Type B pancreatic cell (in vitro differentiated cells): ENCODE data around the gene IGF2BP1. TPM values are rescaled to one million over a fixed set of nuclear protein-coding genes. Genes with fewer than 3 reads are reported as not detected.

ENCODE experiments used
- DNase-seq: peaks from one replicate; pipeline ENCODE4 v3.0.0; 2021; ENCODE audit warnings: mixed read lengths; ENCODE audit not compliant: unreplicated experiment; ENCODE audit errors: extremely low spot score
- H3K27ac Mint-ChIP-seq: 2 replicates; pipeline ENCODE4 v1.8.0; 2021; ENCODE audit warnings: mild to moderate bottlenecking, mixed read lengths
- H3K27me3 Mint-ChIP-seq: 2 replicates; pipeline ENCODE4 v1.8.0; 2021; ENCODE audit warnings: mixed read lengths
- H3K36me3 Mint-ChIP-seq: 2 replicates; pipeline ENCODE4 v1.8.0; 2021; ENCODE audit warnings: mixed read lengths
- H3K4me1 Mint-ChIP-seq: one replicate; pipeline ENCODE4 v1.8.0; 2021; ENCODE audit warnings: mixed read lengths; ENCODE audit not compliant: unreplicated experiment
- H3K4me3 Mint-ChIP-seq: 2 replicates; pipeline ENCODE4 v1.8.0; 2021; ENCODE audit warnings: mild to moderate bottlenecking, mixed read lengths
- H3K9me3 Mint-ChIP-seq: 2 replicates; pipeline ENCODE4 v1.8.0; 2021; ENCODE audit warnings: mixed read lengths
- total RNA-seq: library from RNA; stranded (reverse); gene quantifications from 2 replicates; pipeline ENCODE4 v1.2.1, GENCODE V29; 2021; ENCODE audit warnings: low replicate concordance
- TF ChIP-seq, protein P1 (sequence below): fragments of 200-600 bp; sonication (generic); conservative IDR thresholded peaks from 2 replicates; pipeline ENCODE4 v1.5.0; 2021; ENCODE audit warnings: antibody characterized with exemption, mild to moderate bottlenecking

The IGF2BP1 gene
- total RNA-seq, 1 donor from 2014 or later, result 232 TPM

DNA sequence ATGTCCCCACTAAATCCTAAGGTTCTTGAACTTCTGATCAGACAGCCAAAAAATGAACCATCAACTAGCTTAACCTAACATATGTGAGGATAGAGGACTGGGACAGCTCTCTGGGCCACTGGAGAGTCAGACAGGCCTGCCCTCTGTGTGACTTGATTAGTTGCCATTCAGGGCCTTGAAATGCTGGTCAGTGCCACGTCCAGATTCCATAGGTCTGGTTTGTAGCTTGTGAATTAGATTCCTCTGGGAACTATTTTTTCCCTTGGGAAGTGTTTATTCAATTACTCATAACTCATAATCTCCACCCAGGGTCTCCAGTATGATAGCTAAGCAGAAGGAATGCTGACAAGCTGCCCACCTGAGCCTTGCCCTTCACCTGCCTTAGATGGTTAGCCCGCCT lies 48.2 kb downstream of the IGF2BP1 start:
- H3K27me3 Mint-ChIP-seq, result no peaks in the 10 kb centered on the region
- H3K36me3 Mint-ChIP-seq, result peaks cover 30% of the 10 kb centered on the region
- no peak overlapping the region for H3K4me3 Mint-ChIP-seq
- no peaks in the 10 kb centered on the region for H3K9me3 Mint-ChIP-seq
- DNase-seq, result no peak
- H3K27ac Mint-ChIP-seq, result no peak overlapping the region
- H3K4me1 Mint-ChIP-seq, result no peaks in the 10 kb centered on the region
- TF ChIP-seq, protein P1, sequence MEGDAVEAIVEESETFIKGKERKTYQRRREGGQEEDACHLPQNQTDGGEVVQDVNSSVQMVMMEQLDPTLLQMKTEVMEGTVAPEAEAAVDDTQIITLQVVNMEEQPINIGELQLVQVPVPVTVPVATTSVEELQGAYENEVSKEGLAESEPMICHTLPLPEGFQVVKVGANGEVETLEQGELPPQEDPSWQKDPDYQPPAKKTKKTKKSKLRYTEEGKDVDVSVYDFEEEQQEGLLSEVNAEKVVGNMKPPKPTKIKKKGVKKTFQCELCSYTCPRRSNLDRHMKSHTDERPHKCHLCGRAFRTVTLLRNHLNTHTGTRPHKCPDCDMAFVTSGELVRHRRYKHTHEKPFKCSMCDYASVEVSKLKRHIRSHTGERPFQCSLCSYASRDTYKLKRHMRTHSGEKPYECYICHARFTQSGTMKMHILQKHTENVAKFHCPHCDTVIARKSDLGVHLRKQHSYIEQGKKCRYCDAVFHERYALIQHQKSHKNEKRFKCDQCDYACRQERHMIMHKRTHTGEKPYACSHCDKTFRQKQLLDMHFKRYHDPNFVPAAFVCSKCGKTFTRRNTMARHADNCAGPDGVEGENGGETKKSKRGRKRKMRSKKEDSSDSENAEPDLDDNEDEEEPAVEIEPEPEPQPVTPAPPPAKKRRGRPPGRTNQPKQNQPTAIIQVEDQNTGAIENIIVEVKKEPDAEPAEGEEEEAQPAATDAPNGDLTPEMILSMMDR, result no peak

DNA sequence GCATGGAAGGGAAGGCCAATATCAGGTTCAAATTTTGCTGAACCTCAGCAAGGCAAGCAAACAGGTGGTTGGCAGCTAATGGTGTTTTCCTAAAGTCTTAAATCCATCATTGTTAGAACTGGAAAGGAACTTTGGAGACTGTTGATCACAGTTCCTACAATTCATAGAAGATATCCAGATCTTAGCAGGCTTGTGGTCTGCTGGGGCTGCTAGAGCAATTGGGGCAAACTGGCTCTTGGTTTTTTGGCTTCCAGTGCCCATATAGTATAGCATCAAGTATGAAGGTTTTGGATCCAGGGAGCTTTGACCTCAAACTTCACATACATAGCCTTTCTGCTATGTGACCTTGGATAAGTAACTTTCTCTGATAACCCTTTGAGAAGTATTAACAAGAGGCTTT lies 49.7 kb downstream of the IGF2BP1 start:
- no peak overlapping the region for H3K4me3 Mint-ChIP-seq
- DNase-seq, result no peak
- peaks cover 31% of the 10 kb centered on the region for H3K36me3 Mint-ChIP-seq
- H3K4me1 Mint-ChIP-seq, result no peaks in the 10 kb centered on the region
- no peaks in the 10 kb centered on the region for H3K9me3 Mint-ChIP-seq
- no peak overlapping the region for H3K27ac Mint-ChIP-seq
- no peaks in the 10 kb centered on the region for H3K27me3 Mint-ChIP-seq
- TF ChIP-seq, protein P1, result no peak

DNA sequence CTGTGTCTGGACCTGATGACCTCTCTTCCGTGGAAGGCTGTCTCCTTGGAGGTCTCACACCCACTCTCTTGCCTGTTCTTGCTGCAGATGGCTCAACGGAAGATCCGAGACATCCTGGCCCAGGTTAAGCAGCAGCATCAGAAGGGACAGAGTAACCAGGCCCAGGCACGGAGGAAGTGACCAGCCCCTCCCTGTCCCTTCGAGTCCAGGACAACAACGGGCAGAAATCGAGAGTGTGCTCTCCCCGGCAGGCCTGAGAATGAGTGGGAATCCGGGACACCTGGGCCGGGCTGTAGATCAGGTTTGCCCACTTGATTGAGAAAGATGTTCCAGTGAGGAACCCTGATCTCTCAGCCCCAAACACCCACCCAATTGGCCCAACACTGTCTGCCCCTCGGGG lies 52.1 kb downstream of the IGF2BP1 start:
- H3K36me3 Mint-ChIP-seq, result peaks cover 27% of the 10 kb centered on the region
- H3K4me1 Mint-ChIP-seq, result no peaks in the 10 kb centered on the region
- TF ChIP-seq, protein P1, result no peak
- H3K27me3 Mint-ChIP-seq, result no peaks in the 10 kb centered on the region
- no peaks in the 10 kb centered on the region for H3K9me3 Mint-ChIP-seq
- no peak for DNase-seq
- H3K4me3 Mint-ChIP-seq, result no peak overlapping the region
- H3K27ac Mint-ChIP-seq, result no peak overlapping the region

DNA sequence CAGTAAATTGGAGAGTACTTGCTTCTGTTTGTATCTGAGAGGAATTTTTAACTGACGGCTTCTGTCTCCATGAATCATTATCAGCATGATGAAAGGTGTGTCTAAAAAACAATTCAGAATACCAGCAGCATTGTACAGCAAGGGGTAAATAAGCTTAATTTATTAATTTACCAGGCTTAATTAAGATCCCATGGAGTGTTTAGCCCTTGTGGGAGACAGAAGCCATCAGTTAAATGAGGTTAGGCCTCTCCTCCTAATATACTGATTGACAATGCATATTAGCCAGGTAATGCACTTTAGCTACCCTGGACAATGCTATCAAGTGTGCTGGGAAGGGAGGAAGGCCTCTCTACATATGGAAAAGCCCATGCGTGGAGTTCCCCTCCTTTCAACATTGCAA lies 53.4 kb downstream of the IGF2BP1 start:
- no peak overlapping the region for H3K27ac Mint-ChIP-seq
- H3K9me3 Mint-ChIP-seq, result no peaks in the 10 kb centered on the region
- TF ChIP-seq, protein P1, result no peak
- no peaks in the 10 kb centered on the region for H3K27me3 Mint-ChIP-seq
- H3K4me3 Mint-ChIP-seq, result no peak overlapping the region
- H3K36me3 Mint-ChIP-seq, result peaks cover 27% of the 10 kb centered on the region
- no peak for DNase-seq
- no peaks in the 10 kb centered on the region for H3K4me1 Mint-ChIP-seq

DNA sequence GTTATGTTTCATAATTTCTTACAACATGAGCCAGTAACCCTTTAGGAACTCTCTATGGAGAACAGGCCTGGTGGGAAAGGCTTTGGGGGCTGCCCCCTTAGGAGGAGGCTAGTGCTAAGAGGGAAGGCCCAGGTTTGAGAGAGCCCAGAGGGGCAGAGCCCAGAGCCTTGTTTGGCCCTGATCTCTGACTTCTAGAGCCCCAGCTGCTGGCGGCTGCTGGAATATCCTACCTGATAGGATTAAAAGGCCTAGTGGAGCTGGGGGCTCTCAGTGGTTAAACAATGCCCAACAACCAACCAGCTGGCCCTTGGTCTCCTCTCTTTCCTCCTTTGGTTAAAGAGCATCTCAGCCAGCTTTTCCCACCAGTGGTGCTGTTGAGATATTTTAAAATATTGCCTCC lies 54.1 kb downstream of the IGF2BP1 start:
- peaks cover 27% of the 10 kb centered on the region for H3K36me3 Mint-ChIP-seq
- no peaks in the 10 kb centered on the region for H3K27me3 Mint-ChIP-seq
- no peaks in the 10 kb centered on the region for H3K9me3 Mint-ChIP-seq
- H3K4me1 Mint-ChIP-seq, result no peaks in the 10 kb centered on the region
- no peak for DNase-seq
- no peak overlapping the region for H3K4me3 Mint-ChIP-seq
- TF ChIP-seq, protein P1, result no peak
- H3K27ac Mint-ChIP-seq, result no peak overlapping the region
